HG03060 (cell line): Measurements from ENCODE around the gene ABCC12.

Experiments used
- ATAC-seq: cut with Tn5 transposase; IDR thresholded peaks from one replicate; pipeline ENCODE4 v1.9.1; 2021; ENCODE audit warnings: low read depth, moderate number of reproducible peaks; ENCODE audit not compliant: unreplicated experiment

ABCC12 gene

GRCh38 chr16:48106446-48106845 is 49.3 kb downstream of the ABCC12 start:
- ATAC-seq, result no peak
